ENCODE results near the gene DCDC2.
"Not testable (repeated sequence)": the region's sequence is repeated elsewhere in the genome, so short reads cannot be mapped to it uniquely, and the experiment has no call there.

Gene DCDC2

GRCh38 chr6:24147511-24148153 lies 210.2 kb downstream of the DCDC2 start:
- Mint-ChIP-seq H3K4me1 (no peaks in the 10 kb centered on the region), H3K4me3 (no peak overlapping the region), H3K9me3 (peaks cover 0 to 7% of the 10 kb centered on the region in 2 donors), H3K27me3 (peaks cover 8% of the 10 kb centered on the region), H3K27ac (no peak overlapping the region)
- ATAC-seq (no peak), DNase-seq (no peak)

DNA sequence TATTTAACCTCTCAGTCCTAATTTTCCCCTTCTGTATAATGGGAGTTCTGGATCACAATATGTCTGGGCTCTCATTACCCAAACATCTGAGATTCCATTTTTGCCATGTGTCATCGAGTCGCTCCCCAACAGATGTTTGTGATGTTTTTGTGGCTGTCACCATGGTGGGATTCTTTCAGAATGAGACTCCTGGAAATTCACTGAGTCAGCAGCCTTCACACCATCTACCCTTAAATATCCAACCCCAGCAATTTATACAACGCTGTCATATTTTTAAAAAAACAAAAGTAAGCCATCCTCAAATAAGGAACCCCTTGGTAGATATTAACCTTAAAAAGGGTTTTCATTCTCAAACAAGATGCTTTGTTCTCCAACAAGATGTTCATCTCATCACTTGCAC lies 211.0 kb downstream of the DCDC2 start:
- DNase-seq (no peak), ATAC-seq (no peak)
- Mint-ChIP-seq H3K4me3 (no peak overlapping the region), H3K9me3 (peaks cover 0 to 7% of the 10 kb centered on the region in 2 donors), H3K27ac (no peak overlapping the region), H3K4me1 (no peaks in the 10 kb centered on the region), H3K27me3 (peaks cover 8% of the 10 kb centered on the region)

DNA sequence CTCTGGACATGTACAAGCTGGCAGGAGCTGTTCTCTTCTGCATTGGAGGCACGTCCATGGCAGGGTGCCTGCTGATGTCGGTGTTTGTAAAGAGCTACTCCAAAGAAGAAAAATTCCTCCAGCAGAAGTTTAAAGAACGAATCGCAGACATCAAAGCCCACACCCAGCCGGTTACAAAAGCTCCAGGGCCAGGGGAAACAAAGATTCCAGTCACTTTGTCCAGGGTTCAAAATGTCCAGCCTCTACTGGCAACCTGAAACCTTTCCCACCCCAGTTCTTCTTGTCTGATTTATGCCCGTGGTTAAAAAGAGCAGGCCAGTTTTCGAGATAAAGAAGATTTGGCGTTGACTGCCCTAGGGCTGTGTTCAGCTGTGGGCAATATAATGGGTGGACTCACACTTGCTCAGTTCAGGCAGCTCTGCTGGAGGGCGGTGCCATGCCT lies 212.1 kb downstream of the DCDC2 start:
- ATAC-seq, result no peak
- H3K4me1 Mint-ChIP-seq, result no peaks in the 10 kb centered on the region
- H3K27ac Mint-ChIP-seq, result no peak overlapping the region
- no peak overlapping the region for H3K4me3 Mint-ChIP-seq
- H3K27me3 Mint-ChIP-seq, result peaks cover 8% of the 10 kb centered on the region
- H3K9me3 Mint-ChIP-seq, result no peaks in the 10 kb centered on the region
- DNase-seq, result no peak

DNA sequence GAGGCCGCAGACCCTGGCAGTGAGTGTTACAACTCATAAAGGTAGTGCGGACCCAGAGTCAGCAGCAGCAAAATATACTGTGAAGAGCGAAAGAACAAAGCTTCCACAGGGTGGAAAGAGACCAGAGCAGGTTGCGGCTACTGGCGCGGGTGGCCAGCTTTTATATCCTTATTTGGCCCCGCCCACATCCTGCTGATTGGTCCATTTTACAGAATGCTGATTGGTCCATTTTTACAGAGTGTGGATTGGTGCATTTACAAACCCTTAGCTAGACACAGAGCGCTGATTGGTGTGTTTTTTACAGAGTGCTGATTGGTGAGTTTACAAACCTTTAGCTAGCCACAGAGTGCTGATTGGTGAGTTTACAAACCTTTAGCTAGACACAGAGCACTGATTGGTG lies 215.1 kb downstream of the DCDC2 start:
- not testable (repeated sequence) for H3K9me3 Mint-ChIP-seq, H3K27me3 Mint-ChIP-seq, ATAC-seq, H3K27ac Mint-ChIP-seq, DNase-seq, H3K4me3 Mint-ChIP-seq, H3K4me1 Mint-ChIP-seq

GRCh38 chr6:24140591-24140990 lies 217.3 kb downstream of the DCDC2 start:
- DNase-seq (no peak), ATAC-seq (no peak)
- Mint-ChIP-seq H3K27ac (no peak overlapping the region), H3K9me3 (no peaks in the 10 kb centered on the region), H3K4me3 (no peak overlapping the region), H3K27me3 (no peaks in the 10 kb centered on the region), H3K4me1 (no peaks in the 10 kb centered on the region)

GRCh38 chr6:24139639-24140038 lies 218.2 kb downstream of the DCDC2 start:
- Mint-ChIP-seq H3K4me1 (no peaks in the 10 kb centered on the region), H3K27me3 (no peaks in the 10 kb centered on the region), H3K4me3 (no peak overlapping the region), H3K27ac (no peak overlapping the region), H3K9me3 (peaks cover 0 to 4% of the 10 kb centered on the region in 2 donors)
- no peak for ATAC-seq
- DNase-seq, result no peak

DNA sequence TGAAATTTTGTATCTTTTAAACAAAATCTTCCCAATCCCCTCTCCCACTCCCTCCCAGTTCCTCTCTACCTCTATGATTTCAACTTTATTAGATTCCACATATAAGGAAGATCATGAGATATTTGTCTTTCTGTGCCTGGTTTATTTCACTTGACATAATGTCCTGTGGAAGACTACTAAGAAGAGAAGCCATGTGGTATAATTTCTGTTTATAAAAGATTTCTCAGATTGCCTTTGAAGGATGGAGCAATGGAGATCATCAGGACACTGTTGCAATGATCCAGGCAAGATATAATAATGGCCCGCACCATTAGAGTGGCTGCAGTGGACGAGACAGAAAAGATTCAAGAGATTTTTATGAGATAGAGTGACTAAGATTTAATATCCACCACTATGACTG lies 218.8 kb downstream of the DCDC2 start:
- H3K27me3 Mint-ChIP-seq, result no peaks in the 10 kb centered on the region
- H3K4me1 Mint-ChIP-seq, result no peaks in the 10 kb centered on the region
- H3K9me3 Mint-ChIP-seq, result peaks cover 4% of the 10 kb centered on the region in 2 donors
- DNase-seq (no peak), ATAC-seq (no peak)
- H3K4me3 Mint-ChIP-seq, result no peak overlapping the region
- H3K27ac Mint-ChIP-seq, result no peak overlapping the region

- Mint-ChIP-seq H3K9me3 (peaks cover 7 to 11% of the 10 kb centered on the region in 2 donors), H3K4me1 (no peaks in the 10 kb centered on the region), H3K4me3 (no peak overlapping the region), H3K27ac (no peak overlapping the region), H3K27me3 (peaks cover 5% of the 10 kb centered on the region)
- no peak for DNase-seq
- no peak for ATAC-seq
Observed at GRCh38 chr6:24131751-24132150, 226.1 kb downstream of the DCDC2 start.

DNA sequence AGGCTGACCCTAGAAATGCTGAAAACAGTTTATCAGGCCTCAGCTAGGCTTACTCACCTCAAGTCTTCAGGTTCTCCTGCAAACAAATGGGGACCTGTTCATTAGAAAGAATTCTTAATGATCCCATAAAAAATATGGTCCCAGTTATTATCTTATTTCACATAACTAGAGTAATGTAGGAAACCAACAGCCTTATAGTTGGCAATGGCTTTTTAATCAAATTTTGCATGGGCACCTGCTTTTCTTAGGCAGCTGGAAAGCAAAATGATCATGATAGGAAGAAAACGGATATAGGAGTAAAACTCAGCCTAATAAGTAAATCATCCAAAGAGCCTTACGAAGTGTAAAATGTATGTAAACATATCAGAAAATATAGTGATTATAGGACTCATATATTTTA lies 230.5 kb downstream of the DCDC2 start:
- Mint-ChIP-seq H3K4me3 (no peak overlapping the region), H3K27me3 (peaks cover 33% of the 10 kb centered on the region), H3K27ac (no peak overlapping the region), H3K4me1 (no peaks in the 10 kb centered on the region), H3K9me3 (peaks cover 7 to 9% of the 10 kb centered on the region in 2 donors)
- DNase-seq (no peak), ATAC-seq (no peak)

GRCh38 chr6:24126586-24127192 lies 231.2 kb downstream of the DCDC2 start:
- ATAC-seq, result no peak
- H3K9me3 Mint-ChIP-seq, result peaks cover 7 to 9% of the 10 kb centered on the region in 2 donors
- DNase-seq, result peak in 1 of 2 donors; percentile 11
- peaks cover 33% of the 10 kb centered on the region for H3K27me3 Mint-ChIP-seq
- no peaks in the 10 kb centered on the region for H3K4me1 Mint-ChIP-seq
- H3K27ac Mint-ChIP-seq, result no peak overlapping the region
- no peak overlapping the region for H3K4me3 Mint-ChIP-seq

DNA sequence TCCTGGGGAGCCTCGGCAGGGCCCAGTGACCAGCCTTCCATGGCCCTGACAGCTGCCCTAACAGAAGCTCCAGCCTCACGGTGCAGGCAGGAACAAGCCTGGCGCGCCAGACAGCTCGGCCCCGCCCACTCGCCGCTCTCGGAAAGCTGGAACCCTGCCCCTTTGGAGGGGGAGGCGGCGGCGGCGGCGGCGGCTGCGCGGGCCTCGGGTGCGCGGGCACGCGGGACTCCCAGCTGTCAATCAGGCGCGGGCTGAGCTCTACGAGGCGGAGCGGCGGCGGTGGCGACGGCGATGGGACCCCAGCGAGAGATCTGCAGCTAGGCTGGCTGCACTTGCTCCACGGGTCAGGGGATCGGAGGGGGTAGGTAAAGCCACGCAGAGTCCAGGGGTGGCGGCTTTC lies 231.9 kb downstream of the DCDC2 start, which contains the start of gene NRSN1:
Gene NRSN1, plus strand, starts transcription at position 236 of the 400 bp plus-strand sequence. CDS start 8,113 bp downstream, outside the sequence.
- ATAC-seq (no peak), DNase-seq (no peak)
- Mint-ChIP-seq H3K4me1 (no peaks in the 10 kb centered on the region), H3K27ac (no peak within 1 kb of the TSS), H3K27me3 (peaks cover 33% of the 10 kb centered on the region), H3K4me3 (no peak within 1 kb of the TSS), H3K9me3 (peaks cover 7 to 9% of the 10 kb centered on the region in 2 donors)

- Mint-ChIP-seq H3K27ac (no peak overlapping the region), H3K4me1 (no peaks in the 10 kb centered on the region), H3K9me3 (peaks cover 7 to 9% of the 10 kb centered on the region in 2 donors), H3K4me3 (no peak overlapping the region), H3K27me3 (peaks cover 32% of the 10 kb centered on the region)
- DNase-seq (no peak), ATAC-seq (no peak)
Observed at GRCh38 chr6:24122139-24122538, 235.7 kb downstream of the DCDC2 start.
